ENCODE results near the gene AFMID.

Gene AFMID

DNA sequence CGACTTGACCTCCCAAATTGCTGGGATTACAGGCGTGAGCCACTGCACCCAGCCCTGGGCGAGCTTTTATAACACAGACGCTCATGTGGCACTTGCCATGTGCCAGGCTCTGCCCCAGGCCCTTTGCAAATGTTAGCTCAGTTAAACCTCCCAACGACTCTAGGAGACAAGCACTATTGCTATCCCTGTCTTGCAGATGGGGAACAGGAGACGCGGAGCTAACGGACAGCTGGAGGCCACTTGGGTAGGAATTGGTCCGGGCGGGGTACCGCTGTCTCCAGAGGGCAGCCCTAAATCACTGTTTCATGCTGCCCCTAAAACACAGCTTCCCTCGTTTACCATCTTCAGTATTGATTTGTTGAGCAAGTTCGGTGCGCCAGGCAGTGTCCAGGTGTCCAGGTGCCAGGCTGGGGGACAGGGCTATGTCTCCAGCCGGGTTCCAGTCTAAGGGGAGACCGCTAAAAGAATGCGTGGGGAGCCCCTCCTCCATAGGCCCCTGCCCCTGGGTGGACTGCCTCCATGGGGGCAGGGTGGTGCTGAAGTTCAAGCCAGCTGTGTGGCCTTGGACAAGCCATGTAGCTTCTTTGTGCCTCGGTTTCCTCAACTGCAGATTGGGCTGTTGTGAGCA lies 68.0 kb downstream of the AFMID start:
- no peak for DNase-seq (ENCODE audit: low read depth in 2 of 2)

DNA sequence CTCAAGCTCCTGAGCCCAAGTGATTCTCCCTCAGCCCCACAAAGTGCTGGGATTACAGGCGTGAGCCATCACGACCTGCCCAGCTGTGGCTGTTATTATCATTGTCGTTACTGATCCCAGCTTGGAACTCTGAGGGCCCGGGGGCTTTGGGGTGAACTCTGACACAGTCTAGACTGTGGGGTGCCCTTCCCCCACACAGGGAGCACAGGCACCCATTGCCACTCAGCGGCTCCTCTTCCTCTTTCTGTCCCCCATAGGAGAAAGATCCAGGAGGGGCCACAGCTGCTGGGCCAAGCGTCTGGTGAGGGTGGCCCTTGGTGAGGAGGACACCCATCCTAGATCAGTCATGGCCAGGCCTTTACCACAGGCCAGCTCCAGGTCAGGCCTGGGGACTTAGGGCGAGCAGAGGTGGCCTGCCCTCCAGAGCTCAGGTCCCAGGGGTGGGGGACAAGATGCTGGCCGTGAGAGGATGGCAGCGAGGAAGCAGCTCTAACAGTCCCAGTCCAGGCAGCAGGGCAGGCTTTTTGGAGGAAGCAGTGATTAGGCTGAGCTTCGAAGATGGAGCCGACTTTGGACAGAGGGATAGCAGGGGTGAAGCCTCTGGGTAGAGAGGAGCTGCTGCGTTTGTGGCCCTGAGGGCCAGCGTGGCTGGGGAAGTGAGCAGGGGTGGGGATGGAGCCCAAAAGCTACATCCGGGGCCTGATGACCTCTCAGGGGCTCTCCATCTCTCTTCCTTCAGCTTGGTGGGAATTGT lies 69.0 kb downstream of the AFMID start:
- no peak for DNase-seq (ENCODE audit: low read depth in 2 of 2)

- no peak for DNase-seq (ENCODE audit: low read depth in 2 of 2)
These were observed 69.8 kb downstream of the AFMID start for GRCh38 chr17:78256707-78257591.
